GM21447 (cell line): Measurements from ENCODE around the gene AOPEP.

Experiments used
- ATAC-seq: cut with Tn5 transposase; IDR thresholded peaks from one replicate; pipeline ENCODE4 v1.9.1; 2021; ENCODE audit not compliant: unreplicated experiment

The AOPEP gene

GRCh38 chr9:94980947-94981722 lies 254.6 kb downstream of the AOPEP start:
- ATAC-seq: no peak

GRCh38 chr9:94981723-94982090 lies 255.2 kb downstream of the AOPEP start:
- no peak for ATAC-seq

DNA sequence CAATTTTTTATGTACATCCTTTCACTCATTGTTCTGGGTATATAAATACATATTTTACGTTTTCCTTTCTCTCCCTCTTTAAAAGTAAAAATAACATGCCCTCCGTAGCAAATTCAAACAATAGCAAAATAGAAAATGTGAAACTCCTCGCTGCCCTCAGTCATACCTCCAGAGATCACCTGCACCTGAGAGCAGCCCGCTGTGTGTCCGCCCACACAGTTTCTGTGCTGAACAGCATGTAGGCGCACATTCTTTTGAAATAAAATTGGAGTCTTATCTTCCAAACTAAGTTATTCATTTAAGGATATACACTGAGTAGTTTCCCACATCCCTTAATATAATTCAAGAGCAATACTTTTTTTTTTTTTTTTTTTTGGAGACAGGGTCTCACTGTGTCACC lies 255.7 kb downstream of the AOPEP start:
- ATAC-seq: no peak

GRCh38 chr9:94983552-94983951 lies 257.1 kb downstream of the AOPEP start:
- ATAC-seq: no peak

- no peak for ATAC-seq
Measured at GRCh38 chr9:94984891-94985476, 258.5 kb downstream of the AOPEP start.

GRCh38 chr9:94985649-94986048 lies 259.1 kb downstream of the AOPEP start:
- ATAC-seq: no peak

- no peak for ATAC-seq
Measured at GRCh38 chr9:94987731-94988130, 261.2 kb downstream of the AOPEP start.

GRCh38 chr9:94990897-94991561 lies 264.5 kb downstream of the AOPEP start:
- ATAC-seq: no peak

GRCh38 chr9:94991961-94992907 lies 265.7 kb downstream of the AOPEP start:
- ATAC-seq: no peak

GRCh38 chr9:94993160-94993820 lies 266.8 kb downstream of the AOPEP start:
- ATAC-seq: no peak

- ATAC-seq: no peak
Measured at GRCh38 chr9:94993821-94994165, 267.3 kb downstream of the AOPEP start.

DNA sequence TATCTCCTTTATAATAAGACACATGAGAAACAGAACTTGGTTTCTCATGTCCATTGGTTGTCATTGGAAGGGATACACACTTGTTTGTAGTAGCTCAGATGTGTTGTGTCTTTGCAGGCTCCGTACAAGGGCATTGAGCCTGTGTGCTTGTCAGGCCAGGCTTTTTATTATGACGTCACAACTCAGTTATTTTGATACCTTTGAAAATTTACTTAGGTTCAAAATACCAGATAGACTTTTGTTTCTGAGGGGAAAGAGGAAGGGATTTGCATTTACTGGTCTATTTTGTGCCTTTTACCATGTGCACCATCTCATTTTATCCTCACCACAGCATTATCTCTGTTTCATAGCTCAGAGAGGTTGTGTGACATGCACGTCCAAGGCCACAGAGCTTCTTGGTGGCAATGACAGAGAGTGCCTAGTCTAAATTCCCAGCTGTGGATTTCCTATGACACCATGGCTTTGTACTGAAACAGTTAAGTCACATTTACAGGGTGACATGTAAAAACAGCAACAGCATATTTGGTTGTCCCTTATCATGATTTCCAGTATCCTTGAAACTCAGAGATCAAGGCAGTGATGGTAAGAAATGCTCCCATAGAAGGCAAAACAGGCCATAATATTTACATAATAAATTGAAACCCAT lies 268.7 kb downstream of the AOPEP start:
- no peak for ATAC-seq

DNA sequence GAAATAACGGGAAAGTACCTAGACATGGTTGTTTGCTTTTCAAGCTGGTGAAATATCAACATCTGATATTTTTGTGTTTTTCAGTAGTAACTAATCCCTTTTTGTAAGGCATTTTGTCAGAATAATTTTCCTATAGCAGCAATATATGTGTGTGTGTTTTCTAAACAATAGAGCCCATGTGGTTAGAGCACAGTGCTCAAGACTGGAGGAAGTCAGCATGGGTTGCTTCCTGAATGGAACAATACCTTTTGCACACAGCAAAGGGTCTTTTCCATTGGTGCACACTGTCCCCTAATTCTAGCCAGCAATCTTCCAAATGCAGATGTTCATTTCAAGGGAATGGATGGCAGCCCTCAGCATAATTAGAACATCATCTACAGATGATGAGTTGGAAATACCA lies 270.1 kb downstream of the AOPEP start:
- ATAC-seq: no peak

DNA sequence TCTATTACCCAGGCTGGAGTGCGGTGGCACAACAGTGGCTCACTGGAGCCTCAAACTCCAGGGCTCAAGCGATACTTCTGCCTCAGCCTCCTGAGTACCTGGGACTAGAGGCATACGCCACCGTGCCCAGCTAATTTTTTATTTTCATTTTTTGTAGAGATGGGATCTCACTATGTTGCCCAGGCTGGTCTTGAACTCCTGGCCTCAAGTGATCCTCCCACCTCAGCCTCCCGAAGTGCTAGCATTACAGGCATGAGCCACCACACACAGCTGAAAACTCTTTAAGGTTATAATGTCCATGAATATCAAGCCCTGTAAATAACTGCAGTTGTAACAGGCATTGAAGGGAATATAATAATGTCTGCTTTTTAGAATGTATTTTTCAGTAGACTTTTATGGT lies 271.2 kb downstream of the AOPEP start:
- ATAC-seq: no peak

DNA sequence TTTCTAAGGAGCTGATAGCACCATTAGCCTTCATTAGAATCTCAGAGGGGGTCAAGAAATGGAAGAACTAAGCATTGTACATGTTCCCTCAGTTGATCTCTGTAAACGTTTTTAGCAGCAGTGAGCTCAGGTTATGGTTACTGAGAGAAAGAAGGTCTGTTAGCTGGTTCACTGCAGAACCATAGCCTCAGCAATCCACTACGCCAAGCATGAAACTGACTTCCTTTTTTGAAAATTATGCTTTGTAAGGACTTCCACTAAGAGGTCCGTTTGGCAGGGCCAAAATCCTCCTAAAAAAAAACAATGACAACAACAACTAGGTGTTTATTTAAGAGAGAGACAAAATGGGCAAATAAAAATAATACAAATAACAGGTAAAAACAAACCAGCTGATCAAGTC lies 273.3 kb downstream of the AOPEP start:
- ATAC-seq: no peak

DNA sequence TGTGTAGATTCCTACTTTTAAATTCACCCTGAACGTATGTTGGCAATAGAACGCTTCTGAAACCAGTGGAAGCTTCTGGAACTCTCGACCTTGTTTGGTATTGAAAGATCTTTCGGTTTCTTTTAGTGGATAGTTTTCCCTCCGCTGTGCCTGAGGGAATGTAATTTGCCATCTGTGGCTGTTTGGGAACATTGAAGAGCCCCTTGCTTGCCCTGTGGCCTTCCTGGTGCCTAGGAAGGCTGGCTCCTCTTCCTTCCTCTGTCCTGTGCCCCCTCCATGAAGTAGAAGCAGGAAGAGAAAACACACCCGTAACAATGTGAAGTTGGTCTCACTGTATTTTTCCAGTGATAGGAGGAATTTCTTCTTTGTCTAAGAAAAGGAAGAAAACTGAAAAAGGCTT lies 274.3 kb downstream of the AOPEP start:
- ATAC-seq: no peak

DNA sequence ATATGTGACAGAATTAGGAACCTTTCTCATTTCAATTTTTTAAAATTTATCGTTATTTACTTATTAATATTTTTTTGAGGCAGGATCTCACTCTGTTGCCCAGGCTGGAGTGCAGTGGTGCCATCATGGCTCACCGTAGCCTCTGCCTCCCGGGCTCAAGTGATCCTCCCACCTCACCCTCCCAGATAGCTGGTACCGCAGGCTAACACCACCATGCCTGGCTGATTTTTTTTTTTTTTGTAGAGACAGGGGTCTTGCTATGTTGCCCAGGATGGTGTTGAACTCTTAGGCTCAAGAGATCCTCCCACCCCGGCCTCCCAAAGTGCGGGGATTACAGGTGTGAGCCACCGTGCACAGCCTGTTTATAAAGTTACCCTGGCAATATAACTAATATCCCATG lies 275.2 kb downstream of the AOPEP start:
- ATAC-seq: no peak

GRCh38 chr9:95003689-95004410 lies 277.4 kb downstream of the AOPEP start:
- no peak for ATAC-seq

DNA sequence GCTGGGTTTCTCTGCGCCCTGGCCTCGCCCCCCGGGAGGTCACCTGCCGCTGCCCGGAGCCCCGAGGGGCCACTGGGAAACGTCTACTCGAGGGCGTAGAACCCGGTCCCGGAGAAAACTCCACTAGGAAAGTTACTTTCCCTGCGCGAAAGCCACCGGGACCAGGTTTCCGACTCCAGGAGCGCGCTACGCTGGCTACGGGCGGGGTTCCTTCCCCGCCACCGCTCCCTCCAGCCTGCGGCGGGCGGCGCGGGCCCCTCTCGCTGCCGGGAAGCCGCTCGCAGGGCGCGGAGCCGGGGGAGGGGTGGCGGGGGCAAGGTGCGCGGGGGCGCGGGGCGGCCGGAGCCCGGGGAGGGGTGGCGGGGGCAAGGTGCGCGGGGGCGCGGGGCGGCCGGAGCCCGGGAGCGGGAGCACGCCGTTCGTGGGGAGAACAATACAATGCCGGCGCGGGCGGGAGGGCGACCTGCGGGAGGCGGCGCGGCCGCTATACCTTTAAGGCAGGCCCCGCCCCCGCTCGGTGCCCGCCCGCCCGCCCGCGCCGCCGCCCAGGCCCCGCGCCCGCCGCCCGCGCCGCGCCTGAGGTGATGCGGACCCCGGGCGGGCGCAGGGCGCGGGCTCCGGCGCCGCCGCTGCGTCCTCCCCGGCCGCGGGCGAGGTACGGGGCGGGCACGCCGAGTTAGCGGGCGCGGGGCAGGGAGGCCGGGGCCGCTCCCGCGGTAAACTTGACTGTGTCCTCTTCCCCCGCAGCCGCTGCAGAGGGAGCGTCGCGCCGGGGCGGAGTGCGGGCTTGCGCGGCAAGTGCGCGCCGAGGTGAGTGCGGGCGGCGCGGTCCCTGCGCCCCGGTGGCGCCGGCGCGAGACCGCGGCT lies 278.1 kb downstream of the AOPEP start:
- ATAC-seq: no peak
